Astrocyte (in vitro differentiated cells and primary cell): ENCODE measurements around the gene SIAH3.

Experiments used
- EZH2 ChIP-seq: IDR thresholded peaks from 2 replicates; pipeline ENCODE4 v1.6.1; 2012; ENCODE audit warnings: mild to moderate bottlenecking, low read length, inconsistent platforms; ENCODE audit not compliant: insufficient read depth
- TF ChIP-seq, protein P1 (sequence below): IDR thresholded peaks from 2 replicates; pipeline ENCODE4 v1.5.1; 2011; ENCODE audit warnings: low read depth, mild to moderate bottlenecking, inconsistent platforms, low read length, moderate library complexity; ENCODE audit not compliant: insufficient read depth

DNA sequence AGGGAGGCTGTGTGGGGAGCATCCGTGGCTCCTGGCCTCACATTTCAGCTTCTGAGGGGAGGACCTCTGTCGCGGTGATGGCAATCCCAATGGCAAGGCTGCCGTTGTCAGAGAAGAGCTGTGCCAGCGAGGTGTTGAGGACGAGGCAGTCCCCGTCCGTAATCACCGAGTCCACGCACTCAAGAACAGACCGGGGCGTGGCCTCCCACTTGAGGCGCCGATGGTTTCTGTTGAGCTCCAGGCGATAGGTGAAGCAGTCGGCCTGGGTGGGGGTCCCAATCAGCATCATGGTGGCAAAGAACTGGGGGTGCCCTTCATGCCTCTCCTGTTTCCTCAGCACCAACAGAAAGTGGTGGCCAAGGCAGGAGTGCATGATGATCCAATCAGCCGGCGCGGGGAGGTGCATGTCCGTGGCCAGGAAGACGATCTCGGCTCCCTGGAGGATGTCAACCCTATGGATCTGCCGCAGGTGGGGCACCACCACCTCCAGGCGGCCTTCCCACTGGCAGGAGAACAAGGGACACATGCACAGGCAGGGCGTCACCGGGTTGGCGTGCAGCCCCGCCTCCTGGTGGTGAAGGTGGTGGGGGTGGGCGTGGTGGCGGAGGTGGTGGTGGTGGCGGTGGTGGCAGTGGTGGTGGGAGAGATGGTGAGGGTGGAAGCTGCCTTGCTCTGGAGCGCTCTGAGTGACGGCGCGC is 68.1 kb downstream of the SIAH3 start:
- TF ChIP-seq, protein P1, sequence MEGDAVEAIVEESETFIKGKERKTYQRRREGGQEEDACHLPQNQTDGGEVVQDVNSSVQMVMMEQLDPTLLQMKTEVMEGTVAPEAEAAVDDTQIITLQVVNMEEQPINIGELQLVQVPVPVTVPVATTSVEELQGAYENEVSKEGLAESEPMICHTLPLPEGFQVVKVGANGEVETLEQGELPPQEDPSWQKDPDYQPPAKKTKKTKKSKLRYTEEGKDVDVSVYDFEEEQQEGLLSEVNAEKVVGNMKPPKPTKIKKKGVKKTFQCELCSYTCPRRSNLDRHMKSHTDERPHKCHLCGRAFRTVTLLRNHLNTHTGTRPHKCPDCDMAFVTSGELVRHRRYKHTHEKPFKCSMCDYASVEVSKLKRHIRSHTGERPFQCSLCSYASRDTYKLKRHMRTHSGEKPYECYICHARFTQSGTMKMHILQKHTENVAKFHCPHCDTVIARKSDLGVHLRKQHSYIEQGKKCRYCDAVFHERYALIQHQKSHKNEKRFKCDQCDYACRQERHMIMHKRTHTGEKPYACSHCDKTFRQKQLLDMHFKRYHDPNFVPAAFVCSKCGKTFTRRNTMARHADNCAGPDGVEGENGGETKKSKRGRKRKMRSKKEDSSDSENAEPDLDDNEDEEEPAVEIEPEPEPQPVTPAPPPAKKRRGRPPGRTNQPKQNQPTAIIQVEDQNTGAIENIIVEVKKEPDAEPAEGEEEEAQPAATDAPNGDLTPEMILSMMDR, result no peak
- TF ChIP-seq EZH2, result no peak
